Measurements from ENCODE around the gene PLEKHS1.
"Not testable (repeated sequence)": the region's sequence is repeated elsewhere in the genome, so short reads cannot be mapped to it uniquely, and the experiment has no call there.

Gene PLEKHS1

GRCh38 chr10:113742466-113742865, 9.0 kb upstream of the PLEKHS1 start:
- no peak for DNase-seq (ENCODE audit: low spot score)

- DNase-seq (ENCODE audit: low spot score): no peak
These were observed 7.9 kb upstream of the PLEKHS1 start for GRCh38 chr10:113743594-113743993.

- DNase-seq (ENCODE audit: low spot score): no peak
These were observed 6.1 kb upstream of the PLEKHS1 start for GRCh38 chr10:113745374-113745773.

DNA sequence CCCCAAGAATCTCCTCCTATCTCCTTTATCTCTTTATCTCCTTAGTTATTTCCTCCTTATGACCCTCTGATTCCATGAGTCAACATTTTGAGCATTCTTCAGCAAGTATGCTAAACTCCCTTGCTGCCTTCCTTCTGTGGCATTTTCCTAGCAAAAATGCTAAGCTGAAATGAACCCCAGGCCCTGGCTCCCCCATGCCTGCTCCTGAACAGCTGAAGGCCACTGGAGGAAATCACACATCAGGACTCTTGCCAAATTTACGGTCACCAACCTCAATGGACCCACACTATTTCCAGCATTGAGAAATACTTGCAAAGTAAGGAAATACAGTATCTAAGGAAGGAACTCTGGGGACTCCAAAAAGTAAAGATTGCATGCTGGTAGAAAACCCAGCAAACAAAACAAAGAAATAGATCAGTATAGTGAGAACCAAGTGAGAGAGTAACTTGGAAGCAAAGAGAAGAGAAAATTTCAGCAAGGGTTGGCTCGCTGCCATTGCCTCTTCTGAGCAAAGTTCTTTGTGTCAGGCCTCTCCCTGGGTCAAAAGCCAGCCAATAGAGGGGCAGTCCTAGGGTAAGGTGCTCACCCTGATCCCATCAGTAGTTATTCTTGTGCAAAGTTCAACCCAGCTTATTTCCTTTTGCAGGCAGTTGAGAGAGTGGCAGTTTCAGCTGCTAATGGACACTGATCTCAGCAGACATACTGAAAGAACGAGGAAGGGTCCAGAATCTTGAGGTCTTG, 5.1 kb upstream of the PLEKHS1 start:
- no peak for DNase-seq (ENCODE audit: low spot score)

DNA sequence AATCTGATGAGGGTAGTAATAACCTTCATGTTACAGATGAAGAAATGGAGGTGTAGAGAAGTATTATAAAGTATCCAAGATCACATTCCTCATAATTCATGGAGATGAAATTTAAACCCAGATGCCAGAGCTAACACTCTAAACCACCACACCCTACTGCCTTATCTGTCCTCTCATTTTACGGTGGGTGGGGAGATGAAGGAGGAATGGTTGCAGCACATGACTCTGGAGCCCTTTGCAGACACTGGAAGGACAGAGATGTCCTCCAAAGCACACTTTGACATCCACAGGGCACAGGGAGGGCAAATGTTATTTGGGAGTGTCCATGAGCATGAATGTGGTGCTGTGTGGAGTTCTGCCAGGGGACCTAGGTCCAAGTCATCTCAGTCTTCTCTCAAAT, 1.1 kb downstream of the PLEKHS1 start:
- no peak for DNase-seq (ENCODE audit: low spot score)

GRCh38 chr10:113753020-113753692, 1.7 kb downstream of the PLEKHS1 start:
- DNase-seq (ENCODE audit: low spot score): no peak

- DNase-seq (ENCODE audit: low spot score): no peak
These were observed 2.6 kb downstream of the PLEKHS1 start for GRCh38 chr10:113754125-113754524.

GRCh38 chr10:113754768-113755167, 3.3 kb downstream of the PLEKHS1 start:
- DNase-seq (ENCODE audit: low spot score): no peak

GRCh38 chr10:113756940-113757543, 5.6 kb downstream of the PLEKHS1 start:
- DNase-seq (ENCODE audit: low spot score): no peak

DNA sequence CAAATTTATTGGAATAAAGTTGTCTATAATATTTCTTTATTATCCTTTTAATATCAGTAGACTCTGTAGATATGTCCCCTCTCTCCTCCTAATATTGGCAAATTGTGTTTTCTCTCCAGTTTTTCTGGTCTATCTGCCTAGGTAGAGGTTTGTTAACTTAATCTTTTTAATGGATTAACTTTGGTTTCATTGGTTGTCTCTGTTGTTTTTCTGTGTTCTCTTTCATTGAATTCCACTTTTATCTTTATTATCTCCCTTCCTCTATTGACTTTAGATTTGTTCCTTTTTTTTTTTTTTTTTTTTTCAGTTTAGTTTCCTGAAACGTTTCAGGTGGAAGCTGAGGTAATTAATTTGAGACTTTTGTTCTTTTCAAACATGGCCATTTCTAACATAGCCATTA, 10.6 kb downstream of the PLEKHS1 start:
- no peak for DNase-seq (ENCODE audit: low spot score)

DNA sequence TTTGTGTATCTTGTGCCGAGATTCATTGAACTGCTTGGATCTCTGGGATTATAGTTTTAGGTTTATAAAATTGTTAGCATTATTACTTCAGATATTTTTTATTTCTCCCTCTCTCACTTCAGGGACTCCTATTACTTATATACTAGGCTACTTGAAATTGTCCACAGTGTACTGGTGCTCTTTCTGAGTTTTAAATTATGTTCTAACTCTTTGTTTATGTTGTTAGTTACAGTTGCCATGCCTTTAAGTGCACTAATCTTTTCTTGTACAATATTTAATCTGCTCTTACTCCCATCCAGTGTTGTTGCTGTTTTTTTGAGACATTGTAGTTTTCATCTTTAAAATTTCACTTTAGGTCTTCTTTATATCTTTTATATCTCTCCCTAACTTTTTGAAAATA, 13.1 kb downstream of the PLEKHS1 start:
- no peak for DNase-seq (ENCODE audit: low spot score)

DNA sequence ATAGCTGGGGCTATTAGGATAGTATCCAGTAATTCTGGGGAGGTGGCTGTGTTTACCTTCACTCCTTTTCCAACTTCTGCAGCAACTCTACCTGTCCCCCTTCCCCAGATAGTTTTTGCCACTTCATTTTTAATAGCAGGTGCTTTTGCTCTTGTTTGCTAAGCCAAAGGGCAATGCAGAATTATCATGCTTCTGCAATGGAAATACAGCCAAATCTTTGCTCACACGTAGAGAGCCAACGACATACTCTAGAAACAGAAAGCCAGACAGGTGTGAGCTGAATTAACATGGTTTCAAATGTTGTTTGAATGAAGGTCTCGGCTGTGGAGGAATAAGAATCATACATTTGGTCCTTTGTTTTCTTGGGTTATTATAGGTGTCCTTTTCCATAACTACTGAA, 14.4 kb downstream of the PLEKHS1 start:
- DNase-seq (ENCODE audit: low spot score): no peak

DNA sequence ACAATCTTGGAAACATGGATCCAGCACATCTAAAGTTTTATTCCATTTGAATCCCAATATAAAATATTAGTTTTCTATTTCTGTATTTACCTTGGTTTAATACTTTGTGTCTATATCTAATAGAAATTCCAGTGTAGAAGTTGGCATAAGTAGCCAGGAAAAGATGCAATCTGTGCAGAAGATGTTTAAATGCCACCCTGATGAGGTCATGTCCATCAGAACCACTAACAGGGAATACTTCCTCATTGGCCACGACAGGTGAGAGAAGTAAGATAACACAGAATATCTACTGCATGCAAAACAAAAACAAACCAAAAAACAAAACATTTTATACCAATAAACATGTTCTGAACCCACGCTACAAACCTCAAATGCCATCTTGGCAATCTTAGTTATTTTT, 15.7 kb downstream of the PLEKHS1 start:
- no peak for DNase-seq (ENCODE audit: low spot score)

GRCh38 chr10:113770346-113770745, 18.9 kb downstream of the PLEKHS1 start:
- no peak for DNase-seq (ENCODE audit: low spot score)

DNA sequence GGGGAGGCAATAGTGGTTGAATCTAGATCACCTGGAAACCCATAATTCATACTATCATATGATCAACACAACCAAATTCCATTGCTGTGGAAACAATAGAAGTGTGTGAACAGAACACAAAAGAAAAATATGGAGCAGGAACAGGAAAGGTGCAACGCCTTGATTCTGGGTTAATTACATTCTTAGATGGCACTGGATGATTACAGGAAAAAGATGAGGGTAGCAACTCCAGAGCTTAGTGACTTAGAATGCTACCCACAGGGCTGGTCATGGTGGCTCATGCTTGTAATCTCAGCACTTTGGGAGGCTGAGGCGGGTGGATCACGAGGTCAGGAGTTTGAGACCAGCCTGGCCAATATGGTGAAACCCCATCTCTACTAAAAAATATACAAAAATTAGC, 19.6 kb downstream of the PLEKHS1 start:
- DNase-seq (ENCODE audit: low spot score): not testable (repeated sequence)

DNA sequence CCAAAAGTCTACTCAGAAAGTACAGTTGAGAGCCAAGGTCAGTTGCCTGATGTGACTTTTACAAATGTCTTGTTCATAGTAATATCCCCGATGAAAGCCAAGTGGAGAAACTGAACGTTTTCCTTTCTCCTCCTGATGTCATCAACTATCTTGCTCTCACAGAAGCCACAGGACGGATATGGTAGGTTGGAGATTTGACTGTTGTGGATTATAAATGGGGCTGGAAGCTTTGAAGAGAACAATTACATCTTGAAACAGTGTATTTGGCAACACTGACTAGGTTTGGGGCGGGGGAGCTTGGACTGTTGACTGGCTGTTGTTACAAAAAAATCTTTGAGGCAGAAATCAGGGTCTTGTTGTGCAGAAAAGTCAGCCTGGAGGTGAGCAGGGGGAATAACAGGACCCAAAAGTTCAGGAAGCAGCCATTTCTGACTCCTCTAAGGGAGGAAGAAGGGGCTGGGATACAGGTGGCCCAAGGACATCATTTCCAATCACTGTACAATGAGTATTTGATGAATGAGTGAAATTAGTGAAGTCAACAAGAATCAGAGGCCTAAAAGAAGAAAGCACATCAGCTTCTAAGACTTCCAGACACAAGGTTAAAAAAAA, 24.3 kb downstream of the PLEKHS1 start:
- no peak for DNase-seq (ENCODE audit: low spot score)

GRCh38 chr10:113776553-113776952, 25.1 kb downstream of the PLEKHS1 start:
- no peak for DNase-seq (ENCODE audit: low spot score)

DNA sequence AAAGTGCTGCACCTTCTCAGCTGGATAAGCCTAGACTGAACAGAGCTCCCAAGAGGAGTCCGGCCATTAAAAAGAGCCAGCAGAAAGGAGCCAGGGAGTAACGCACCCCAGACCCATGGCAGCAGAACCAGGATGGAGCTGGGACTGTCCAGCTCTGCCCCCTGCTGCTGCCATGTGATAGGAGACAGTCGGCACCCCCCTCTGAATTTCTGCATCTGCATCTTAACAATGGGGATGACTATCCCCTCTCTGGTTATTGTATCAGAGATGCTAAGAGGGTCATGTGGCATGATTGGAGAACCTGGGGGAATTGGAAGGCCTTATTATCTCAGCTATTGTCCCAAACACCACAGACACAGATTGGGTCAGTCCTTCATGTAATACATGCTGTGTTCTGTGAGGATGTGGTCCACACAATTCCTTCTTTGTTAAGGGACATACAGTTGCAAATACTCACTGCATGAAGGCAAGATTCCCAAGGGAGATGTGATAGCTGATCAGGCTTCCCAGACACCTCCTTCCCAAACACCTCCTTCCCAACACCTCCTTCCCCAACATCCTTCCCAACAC, 29.3 kb downstream of the PLEKHS1 start:
- DNase-seq (ENCODE audit: low spot score): no peak

DNA sequence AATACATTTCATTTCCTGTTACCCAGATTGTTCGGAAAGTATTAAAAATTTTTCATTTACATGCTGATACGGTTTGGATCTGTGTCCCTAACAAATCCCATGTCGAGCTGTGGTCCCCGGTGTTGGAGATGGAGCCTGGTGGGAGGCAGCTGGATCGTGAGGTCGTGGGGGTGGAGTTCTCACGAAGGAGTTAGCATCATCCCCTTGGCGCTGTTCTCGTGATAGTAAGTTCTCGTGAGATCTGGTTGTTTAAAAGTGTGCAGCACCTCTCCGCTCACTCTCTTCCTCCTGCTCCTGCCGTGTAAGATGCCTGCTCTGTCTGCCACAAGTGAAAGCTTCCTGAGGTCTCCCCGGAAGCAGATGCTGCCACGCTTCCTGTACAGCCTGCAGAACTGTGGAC, 30.9 kb downstream of the PLEKHS1 start:
- DNase-seq (ENCODE audit: low spot score): no peak

GRCh38 chr10:113782986-113783704, 31.7 kb downstream of the PLEKHS1 start:
- DNase-seq (ENCODE audit: low spot score): no peak

DNA sequence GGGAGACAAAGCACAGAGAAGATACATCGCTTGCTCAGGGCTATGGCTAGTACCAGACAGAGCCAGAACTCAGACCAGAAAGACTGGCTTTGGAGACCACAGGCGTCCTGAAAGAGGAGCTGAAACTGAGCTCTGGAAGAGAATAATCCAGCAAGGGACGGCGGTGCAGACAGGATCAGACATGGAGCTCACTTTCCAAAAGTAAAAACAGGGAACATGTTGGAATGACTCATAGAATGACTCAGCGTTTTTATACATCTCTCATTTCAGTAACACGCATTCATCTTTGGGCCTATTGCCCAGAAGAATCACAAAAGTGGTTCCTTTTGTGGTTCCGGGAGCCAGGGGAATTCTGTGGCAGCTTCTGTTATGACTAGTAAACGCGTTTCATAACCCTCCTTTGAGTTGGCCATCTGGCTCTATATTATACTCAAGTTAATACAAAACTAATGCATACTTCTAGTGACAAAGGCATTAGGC, 37.2 kb downstream of the PLEKHS1 start:
- peak; percentile 81 for DNase-seq (ENCODE audit: low spot score)

DNA sequence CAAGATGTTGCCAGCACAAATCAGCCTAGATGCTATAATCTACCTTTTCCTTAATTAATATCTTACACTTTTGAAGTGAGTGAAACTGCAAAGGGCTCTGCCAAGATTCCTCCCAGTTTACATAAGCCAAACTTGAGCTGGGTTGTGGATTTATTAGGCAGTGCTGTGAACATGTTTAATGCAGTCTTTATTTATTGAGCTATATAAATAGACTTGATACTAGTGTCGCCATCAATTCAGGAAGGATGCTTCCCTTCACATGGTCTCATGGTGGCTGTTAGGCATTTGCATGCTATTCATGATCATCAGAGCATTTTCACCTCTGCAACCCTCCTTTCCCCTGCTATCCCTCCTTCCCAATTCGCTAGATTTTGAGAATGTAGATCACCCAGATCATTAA, 40.2 kb downstream of the PLEKHS1 start:
- DNase-seq (ENCODE audit: low spot score): no peak
